Stimulated activated naive CD4-positive, alpha-beta T cell treated with Interleukin-2 at 50 U/mL for 16 hours (primary cell): ENCODE data around the gene SRCIN1.

Experiments used
- DNase-seq: peaks from one replicate; lab custom pipeline; 2025; lab: John Stamatoyannopoulos, UW

The SRCIN1 gene

GRCh38 chr17:38583828-38584349, 21.9 kb downstream of the SRCIN1 start:
- no peak for DNase-seq

GRCh38 chr17:38583176-38583575, 22.6 kb downstream of the SRCIN1 start:
- DNase-seq: no peak

DNA sequence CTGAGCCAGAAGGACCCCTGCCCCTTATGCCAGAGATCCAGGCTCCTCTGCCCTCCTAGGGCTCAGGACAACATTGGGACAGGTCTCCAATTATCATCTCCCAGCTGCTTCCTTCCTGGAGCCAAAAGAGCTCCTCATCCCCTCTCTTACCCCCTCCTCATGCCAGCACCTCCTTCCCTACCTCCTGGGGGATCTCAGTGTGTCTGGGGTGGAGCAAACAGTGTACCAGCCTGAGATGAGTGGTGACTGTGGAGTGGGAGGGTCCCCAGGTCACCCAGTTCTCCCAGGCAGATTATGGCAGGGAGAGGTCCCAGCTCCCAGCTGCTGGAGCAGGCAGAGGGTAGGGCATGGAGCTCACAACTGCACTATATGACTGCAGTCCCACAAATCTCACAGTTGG, 23.7 kb downstream of the SRCIN1 start:
- no peak for DNase-seq

DNA sequence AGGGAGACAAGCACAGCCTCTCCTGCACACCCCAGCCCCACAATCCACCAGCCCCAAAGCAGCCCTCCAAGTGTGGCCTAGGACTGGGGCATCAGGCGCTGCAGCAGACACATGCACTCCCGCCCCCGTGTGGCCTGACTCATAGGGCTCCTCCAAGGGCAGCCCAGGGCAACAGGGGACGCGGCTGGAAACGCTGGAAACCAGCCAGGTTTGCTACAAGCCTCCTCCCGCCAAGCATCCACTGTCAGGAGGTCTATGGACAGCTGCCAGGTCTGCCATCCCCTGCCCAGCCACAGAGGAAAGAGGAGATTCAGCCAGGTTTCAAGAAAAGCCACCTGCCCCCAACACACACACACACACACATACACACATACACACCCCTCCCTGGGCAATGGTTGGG, 25.8 kb downstream of the SRCIN1 start:
- no peak for DNase-seq

- no peak for DNase-seq
These were observed 26.7 kb downstream of the SRCIN1 start for GRCh38 chr17:38579083-38579480.

DNA sequence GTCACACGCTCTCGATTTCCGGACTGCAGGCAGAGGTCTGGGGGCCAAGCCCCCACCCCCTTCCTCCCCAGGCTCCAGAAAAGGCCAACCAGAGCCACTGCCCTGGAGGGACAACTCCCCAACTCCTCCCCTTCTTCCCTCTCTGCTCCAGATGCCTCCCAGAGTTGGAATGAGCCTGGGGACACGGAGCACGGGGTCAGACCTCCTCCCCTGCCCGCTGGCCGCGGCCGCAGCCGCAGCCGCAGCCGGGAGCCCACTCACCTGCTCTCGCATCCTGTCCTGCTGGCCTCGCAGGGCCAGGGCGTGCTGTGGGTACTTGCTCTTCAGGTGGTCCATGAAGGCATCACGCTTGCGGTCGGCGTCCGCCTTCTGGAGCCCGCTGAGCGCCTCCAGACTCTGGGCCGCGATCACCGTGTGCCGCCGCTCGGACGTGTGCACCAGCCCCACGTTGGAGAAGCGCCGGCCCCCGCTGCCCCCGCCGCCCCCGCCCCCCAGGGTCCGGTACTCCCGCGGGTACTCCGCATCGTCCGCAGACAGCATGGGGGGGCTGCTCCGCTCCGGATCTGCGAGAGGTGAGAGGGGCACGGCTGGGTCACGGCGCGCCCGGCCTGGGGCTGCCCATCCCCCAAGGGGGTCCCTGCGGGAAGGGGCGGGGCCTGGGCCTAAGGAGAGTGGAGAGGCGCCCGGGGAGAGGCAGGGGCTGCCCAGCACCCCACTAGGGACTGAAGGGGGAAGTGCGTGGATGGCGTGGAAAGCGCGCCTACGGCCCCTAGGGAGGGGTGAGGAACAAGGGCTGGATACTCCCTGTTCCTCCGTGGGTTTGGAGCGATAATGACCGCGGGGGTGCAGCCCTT, 27.3 kb downstream of the SRCIN1 start:
- no peak for DNase-seq

DNA sequence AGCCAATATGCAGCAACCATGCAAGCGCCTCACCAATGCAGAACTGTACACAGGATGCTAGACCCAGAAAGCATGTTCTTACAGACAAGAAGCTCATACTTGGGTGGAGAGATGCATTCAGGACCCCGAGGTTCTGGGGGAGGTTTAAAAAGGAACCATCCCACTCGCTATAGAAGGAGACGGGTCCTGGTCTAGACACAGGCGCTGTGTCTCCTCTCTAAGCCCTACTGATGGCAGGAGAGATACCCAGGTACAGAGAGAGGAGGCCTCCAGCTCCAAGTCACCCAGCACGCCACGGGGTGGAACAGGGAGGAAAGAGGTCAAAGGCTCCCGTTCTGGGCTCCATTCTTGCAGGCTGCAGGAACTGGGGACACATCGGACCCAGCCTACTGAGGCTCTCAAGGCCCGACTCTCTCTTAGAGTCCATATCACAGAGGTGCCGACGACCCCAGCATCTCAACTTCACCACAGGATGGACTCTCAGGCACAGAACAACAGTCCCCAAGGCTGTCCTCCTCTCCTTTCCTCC, 28.0 kb downstream of the SRCIN1 start:
- DNase-seq: no peak

- DNase-seq: no peak
These were observed 28.5 kb downstream of the SRCIN1 start for GRCh38 chr17:38577244-38577643.

DNA sequence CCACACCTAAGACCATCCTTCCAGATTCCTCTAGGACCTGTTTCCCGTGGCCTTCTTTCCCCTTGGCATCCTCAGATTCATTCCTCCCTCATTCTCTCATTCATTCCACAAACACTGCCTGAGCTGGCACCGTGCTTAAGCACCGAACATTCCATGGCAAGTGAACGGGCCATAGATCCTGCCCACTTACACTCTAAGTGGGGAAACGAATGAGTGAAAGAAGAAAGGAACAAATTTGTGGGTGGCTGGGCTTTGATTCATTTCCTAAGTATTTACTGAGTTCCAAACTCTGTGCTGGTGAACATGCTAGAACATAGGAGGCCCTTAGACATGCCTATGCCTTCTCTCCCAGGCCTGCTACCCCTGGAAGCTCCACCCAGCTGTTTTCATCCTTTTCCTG, 30.0 kb downstream of the SRCIN1 start:
- no peak for DNase-seq

- no peak for DNase-seq
These were observed 31.0 kb downstream of the SRCIN1 start for GRCh38 chr17:38574712-38575111.

DNA sequence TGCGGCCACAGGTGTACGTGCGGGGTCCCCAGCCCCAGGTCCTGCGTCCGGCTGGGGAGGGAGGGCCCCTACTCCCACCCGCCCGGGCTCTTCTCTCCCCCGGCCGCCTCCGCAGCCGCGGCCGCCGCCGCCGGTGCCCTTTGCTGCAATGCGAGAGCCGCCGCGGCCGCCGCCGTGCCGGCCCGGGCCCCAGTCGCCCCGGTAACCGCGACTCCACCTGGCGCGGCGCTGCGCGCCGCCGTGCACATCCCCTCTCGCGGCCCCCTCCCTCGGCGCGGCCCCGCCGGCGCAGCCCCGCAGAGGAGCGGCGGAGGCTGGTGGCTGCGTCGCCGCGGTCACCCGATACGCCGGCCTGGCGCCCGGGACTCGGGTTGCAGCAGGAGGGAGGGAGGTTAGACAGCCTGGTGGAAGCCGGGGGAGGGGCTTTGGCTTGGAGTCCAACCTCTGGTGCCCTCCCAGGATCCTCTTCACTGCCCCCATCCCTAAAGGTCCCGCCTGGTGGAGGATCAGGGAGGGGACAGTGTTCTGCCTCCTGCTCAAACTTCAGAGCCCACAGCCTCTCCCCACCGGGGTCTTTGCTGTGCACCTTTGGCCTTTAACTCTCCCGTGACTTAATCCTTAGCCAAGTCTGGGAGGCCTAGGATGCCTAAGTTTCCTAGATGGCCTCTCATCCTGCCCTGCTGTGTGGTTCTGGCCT, 32.9 kb downstream of the SRCIN1 start:
- DNase-seq: no peak

- no peak for DNase-seq
These were observed 33.7 kb downstream of the SRCIN1 start for GRCh38 chr17:38571833-38572668.

DNA sequence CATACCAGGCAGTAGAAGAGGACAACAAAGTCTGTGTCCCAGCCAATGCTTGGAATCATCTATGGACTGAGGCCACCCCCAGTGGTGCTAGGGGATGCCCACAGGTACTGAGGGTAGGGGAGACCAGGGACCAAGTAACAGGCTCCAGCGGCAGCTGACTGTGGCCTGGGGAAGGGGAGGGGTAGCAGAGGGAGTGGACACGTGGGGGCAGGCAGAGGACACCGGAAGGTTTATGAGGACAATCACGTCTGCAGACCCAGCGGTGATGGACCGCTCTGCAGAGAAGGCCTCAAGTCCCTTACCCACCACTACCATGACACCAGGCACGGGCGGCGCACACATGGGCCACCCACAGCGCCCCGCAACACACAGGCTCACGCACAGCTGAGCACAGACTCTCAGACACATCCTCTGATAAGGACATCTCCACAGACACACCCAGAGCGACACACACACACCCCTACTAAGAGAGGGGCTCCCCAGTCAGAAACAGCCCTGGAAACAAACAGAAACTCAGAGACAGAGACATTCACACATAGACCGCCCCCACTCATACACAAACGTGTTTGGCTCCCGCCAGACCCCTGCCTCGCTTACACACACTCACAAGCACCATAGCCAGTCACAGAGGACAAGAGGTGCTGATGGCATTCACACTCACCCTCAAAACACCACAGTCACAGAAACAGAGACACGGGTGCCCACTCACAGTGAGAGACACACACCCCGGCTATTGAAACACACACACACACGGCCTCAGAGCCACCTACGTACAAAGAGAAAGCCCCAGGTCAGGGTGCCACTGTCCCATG, 35.8 kb downstream of the SRCIN1 start:
- no peak for DNase-seq

DNA sequence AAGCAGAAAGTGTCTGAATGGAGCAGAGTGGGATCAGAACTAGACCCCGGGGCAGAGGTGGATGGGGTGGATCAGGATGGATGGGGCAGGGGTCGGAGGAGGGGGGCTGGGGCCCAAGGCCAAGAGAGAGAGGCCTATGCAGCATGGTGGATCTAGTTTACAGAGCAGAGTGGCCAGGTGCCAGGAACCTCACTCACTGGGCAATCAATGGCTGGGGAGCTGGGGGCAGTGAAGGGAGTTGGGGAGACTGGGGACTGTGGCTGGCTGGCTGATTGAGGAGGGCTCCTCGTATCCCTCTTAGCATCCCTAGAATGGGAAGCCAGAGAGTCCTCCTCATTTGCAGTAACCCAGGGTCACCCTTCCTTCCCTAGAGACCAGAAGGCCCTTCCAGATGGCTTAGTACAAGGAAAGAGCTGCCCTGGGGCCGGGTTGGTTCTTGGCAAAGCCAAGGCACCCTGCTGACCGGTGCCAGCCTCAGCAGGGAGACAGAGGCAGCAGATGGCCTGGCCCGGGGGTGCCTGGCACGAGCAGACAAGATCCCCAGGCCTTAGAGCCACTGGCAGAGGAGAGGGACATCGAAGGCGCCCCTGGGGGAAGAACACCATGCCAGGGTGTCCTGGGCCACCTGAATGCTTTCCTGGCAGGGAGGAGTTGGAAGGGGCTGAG, 36.8 kb downstream of the SRCIN1 start:
- no peak for DNase-seq

- DNase-seq: no peak
These were observed 37.5 kb downstream of the SRCIN1 start for GRCh38 chr17:38568274-38568673.

DNA sequence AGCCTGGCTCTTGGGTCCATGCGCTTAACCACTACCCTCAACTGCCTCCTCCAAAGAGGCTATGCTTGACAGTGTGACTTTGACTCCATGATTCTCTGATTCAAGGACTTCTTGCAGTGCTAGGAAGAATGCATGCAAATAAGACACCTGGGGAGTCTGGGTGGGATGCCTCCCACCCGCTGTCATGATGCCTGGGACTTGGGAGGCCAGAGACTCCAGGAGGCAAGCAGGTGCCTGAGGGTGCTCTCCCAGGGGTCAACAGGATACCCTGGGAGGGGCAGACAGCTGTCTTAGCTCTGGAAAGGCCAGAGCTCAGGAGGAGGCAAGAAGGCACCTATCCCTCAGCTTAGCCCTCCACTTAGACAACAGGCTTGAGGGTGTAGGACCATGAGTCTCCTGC, 38.4 kb downstream of the SRCIN1 start:
- no peak for DNase-seq

GRCh38 chr17:38566666-38567031, 39.1 kb downstream of the SRCIN1 start:
- DNase-seq: no peak

DNA sequence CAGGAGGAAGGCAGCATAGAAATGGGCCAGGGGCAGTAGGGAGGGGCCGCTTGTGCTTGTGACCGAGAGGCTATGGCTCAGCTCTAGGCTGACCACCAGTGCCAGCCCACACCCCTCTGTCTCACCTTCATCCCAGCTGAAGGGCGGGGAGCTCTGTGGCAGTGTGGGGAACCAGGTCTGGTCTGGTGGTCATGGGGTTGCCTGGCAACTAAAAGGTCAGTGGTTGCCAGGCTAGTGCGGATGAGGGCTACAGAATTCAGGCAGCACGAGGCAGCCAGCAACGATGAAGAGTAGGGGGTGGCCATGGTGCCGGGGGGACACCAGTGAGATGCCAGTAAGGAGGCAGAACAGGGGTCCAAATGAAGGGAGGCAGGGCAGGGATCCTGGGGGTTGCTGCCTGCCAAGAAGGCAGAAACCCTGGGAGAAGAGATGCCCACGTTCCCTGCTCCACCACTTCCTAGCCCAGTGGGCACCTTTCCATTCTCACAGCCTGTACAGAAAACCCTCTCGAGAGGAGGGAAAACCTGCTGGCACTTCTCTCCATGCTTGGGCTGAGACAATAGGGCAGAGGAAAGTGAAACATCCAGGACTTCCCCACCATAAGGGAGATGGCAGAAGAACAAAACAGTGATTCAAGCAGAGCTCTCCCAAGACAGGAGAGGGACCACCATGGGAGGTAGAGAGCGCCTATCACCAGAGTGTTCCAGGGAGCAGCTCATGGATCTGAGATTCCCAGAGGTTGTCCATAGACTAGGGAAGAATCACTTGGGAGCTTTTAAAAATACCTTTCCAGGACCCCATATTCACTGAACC, 39.7 kb downstream of the SRCIN1 start:
- DNase-seq: no peak

DNA sequence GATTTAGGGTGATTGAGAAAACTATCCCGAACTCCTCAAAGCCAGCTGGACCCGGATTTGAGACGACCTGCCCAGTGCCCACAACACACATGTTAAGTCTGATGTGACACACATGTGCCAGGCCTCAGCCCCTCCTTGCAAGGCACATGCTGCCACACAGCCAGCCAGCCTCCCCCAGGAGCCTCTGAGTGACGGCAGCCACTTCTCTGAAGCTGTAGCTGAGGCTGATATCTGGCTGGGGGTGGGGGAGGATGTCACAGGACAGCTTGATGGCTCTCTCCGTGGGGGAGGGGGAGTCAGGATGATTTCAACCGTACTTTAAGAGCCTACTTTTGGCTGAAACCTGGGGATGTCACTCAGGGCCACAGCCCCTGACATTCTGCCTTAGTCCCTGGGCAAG, 40.9 kb downstream of the SRCIN1 start:
- no peak for DNase-seq

DNA sequence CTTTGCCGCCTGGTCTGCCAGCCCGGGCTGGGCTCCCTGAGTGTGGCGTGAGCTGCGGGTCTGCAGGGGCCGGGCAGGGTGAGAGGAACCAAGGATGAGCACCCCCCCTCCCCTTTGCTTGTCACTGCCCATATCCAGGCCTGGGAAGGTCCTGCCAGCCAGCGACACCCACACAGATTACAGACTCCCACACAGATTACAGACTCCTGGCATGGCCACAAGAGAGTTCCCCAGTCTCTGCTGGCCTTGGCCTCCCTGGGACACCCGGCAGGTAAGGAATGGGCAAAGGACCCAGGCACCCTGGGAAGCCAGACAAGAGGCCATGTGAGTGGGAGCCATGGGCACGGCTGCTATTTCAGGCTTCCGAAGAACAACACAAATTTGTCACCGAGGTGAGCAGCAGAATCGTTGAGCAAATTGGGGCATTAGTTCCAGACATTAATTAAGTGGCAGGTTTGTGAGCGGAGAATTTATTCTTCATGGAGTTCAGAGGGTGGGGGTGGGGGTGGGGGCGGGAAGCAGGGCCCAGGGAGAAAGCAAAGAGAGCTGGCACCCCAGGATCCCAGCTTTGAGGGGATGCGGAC, 41.4 kb downstream of the SRCIN1 start:
- no peak for DNase-seq
